GM21528 (cell line): ENCODE results near the gene LPP.

Experiments used
- ATAC-seq: cut with Tn5 transposase; IDR thresholded peaks from one replicate; pipeline ENCODE4 v1.9.1; 2021; ENCODE audit warnings: mild to moderate bottlenecking, moderate library complexity; ENCODE audit not compliant: unreplicated experiment, low FRiP score

The LPP gene

GRCh38 chr3:188134079-188134478, 19.9 kb upstream of the LPP start:
- ATAC-seq, result no peak

GRCh38 chr3:188134856-188135255, 19.1 kb upstream of the LPP start:
- no peak for ATAC-seq

DNA sequence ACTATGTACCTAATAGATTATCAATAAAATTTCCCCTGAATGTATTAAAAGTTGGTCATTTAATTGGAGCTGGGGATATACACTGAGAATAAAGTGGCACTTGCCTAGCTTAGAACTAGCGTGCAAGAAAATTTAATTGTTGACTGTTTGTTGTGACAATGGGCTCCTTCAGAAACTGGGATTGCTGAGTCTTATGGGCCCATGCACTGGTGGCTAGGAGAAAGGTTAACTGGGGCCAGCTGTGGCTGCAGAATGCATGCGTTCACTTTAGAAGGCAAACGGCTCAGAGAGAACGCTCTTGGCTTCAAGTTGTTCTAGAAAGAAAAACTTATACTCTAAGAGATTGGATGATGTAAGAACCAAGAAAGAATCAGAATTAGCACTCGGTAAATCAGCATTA, 18.7 kb upstream of the LPP start:
- ATAC-seq, result no peak

- ATAC-seq, result no peak
Observed at GRCh38 chr3:188137051-188137450, 16.9 kb upstream of the LPP start.

DNA sequence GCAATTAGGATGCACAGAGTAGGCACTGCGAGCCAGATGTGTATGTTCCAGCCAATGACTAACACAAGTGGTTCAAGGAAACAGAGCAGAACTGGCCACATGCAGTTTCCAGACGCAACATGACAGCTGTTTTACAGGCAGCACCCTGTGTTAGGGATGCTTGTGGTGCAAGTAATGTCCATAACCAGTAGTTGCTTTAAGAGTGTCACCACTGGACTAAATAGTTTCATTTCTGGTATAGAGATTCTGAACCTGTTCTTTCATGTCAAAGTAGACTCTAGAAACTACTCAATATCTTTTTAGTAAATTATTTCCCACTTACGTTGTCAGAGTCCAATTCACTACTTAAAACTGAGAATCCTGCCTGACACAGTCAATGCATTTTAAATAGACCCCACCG, 14.5 kb upstream of the LPP start:
- ATAC-seq, result no peak

- no peak for ATAC-seq
Observed at GRCh38 chr3:188146219-188146618, 7.7 kb upstream of the LPP start.

DNA sequence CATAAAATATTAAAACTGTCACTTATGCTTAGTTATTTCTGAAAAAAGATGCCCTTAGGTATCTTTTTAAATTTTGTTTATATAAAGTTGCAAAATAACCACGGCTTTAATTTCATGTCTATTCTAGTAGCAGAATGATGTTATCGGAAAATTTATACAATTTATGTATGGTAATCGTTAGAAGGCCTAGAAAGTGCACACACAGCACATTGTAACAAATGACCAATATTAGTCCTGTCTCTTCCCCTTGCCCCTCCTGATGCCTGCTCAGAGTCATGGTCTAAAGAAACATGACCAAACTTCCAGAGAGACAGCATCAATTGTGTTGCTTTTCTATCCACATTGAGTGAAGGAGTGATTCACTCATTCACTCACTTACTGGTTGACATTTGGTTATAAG, 6.2 kb upstream of the LPP start:
- ATAC-seq, result no peak

GRCh38 chr3:188148318-188148717, 5.6 kb upstream of the LPP start:
- ATAC-seq, result no peak

GRCh38 chr3:188149587-188149986, 4.4 kb upstream of the LPP start:
- ATAC-seq, result no peak

DNA sequence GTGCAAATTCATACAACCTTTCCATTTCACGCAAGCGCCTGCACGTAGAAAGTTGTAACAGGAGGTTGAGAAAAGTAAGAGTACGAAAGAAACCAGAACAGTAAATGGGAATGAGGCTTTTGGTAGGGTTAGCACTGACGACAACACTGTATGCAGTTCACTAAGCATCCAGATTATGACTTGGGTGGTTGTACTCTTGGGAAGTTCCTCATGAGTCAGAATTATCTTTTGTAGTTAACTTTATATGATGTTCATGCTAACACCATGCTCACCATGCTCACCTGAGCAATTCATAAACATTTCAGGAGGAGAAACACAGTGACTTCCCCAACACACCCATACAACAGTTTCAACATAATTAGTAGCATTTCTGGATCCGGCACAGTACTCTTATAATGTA, 3.0 kb upstream of the LPP start:
- ATAC-seq, result no peak

DNA sequence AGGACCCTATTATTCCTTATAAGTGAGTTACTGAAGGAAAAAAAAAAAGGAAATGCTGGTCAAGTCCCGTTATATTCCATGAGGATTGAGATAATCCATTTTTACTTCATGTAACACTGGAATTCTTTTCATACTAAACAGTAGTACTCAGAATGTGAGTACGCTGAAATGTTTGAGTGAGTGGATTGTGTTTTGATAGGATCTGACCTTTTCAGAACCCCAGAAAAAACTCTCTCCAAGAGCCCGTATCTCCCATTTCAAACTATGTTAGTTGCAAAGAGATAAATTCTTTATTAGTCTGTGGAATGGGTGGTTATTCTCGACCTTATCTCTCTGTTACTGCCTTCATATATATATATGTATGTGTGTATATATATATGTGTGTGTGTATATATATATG, 2.5 kb upstream of the LPP start:
- ATAC-seq, result no peak

GRCh38 chr3:188152660-188153436, 1.1 kb upstream of the LPP start:
- ATAC-seq, result no peak

- peak; percentile 29 for ATAC-seq
Observed at GRCh38 chr3:188153437-188154013, 432 bp upstream of the LPP start.

DNA sequence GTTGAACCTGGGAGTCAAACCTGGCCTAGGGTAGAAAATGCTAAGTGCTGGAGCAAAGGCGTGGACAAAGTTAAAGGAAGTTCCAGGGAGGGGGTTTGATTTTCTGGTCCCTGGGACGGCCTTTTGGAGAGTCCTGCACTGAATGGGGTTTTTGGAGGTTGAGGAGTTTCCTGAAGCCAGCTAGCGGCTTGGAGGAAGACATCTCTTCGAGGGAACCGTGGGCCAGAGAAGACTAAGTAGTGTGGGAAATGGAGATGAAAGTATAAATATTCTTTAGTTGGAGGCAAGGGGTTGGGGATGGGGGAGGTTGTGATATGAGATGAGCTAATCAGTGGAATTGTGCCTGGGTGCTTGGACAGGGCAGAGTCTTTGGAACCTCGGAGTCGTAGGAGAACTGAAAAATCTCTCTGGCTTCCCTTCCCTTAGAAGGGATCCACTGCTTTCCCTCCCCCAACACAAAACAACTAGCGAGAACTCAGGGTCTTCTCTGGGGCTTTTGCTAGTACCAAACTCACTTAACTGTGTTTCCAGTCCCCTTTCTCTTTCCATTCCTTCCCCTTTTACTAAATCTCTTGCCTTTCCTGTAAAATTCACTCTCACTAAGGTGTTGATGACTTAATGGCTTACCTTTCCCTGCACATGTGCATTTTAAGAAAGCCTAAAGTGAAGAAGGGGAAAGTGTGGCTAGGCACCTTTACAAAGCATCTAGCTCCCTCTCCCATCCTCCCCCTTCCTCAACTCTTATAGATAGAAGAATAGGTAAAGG, 1.0 kb downstream of the LPP start:
- ATAC-seq, result no peak

GRCh38 chr3:188156056-188156455, 2.1 kb downstream of the LPP start:
- ATAC-seq, result no peak

DNA sequence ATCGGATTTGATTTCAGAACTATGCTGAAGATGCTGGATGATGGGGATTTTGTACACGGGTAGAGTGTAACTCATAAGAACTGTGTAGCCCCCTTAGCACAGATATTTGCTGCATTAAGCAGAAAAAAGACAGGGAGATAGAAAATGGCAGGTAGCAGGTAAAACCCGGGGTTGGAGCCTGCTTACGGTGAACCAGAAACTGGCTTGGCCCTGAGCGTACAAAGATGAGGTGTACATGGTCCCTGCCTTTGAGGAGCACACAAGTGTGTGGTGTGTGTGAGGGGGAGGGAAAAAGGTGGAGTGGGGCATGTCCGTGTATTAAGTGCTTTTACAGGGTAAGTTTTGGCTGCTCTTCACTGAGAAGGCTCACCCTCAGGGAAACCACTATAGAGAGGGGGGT, 3.5 kb downstream of the LPP start:
- ATAC-seq, result no peak

DNA sequence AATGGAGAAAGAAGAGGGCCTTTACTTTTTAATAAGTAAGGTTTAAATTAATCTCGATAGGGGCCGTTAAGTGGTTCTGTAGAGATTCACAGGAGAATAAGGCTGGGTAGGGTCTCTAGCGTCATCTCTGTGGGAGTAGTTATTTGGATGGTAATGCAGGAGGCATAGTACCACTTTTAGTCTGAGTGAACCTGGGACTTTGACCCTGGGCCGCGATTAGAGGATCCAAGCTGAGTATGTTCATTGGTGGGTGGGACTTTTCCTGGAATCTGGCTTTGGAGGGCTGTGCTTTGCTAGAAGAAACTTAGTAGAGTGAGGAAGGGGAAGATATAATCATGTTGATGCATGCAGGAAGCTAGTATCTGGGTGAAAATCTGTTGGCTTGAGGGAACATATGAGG, 4.0 kb downstream of the LPP start:
- no peak for ATAC-seq

- ATAC-seq, result no peak
Observed at GRCh38 chr3:188158731-188159310, 4.9 kb downstream of the LPP start.

GRCh38 chr3:188160751-188161150, 6.8 kb downstream of the LPP start:
- ATAC-seq, result no peak

DNA sequence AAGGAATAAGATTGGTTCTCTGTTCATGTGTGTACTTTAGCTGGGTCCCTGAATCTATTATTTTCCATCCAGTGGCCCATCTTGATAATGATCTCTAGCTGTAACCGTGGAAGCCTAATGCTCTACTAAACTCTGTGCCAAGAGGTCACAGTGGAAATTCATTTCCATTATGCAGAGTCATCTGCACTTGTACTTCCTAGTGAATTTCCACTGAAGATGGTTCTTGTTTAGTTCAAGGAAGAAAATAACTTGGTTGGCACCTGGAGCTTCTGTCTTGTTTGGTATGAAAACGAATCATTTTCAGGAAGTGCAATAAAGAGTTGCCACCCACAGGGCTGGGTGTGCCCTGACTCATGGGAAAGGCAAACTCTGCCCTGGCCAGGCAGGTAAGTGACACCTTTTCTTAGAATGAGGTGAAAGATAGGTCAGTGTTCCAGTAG, 10.3 kb downstream of the LPP start:
- no peak for ATAC-seq

DNA sequence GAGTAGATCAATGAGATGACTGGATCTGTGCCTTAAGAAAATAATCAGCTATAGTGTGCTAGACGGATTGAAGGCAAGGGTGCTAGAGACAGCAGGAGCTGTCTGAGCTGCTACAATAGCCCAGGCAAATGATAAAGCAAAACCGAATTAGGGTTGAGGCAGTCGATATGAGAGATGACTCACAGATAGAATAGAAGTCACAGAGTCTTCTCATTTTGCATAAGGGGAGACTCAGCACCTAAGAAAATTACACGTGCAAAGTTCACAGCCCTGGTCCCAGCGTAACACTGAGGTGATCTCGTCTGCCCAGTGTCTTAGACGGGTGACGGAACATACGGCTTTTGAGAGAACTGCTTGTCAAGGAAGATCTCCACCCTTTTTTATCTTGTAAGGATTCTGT, 11.6 kb downstream of the LPP start:
- ATAC-seq, result no peak
